ENCODE results near the gene PDGFA. TPM values are rescaled to one million over a fixed set of nuclear protein-coding genes. Genes with fewer than 3 reads are reported as not detected.

Gene PDGFA
- total RNA-seq, 1 donor from 2014 or later, result 0.85 TPM

DNA sequence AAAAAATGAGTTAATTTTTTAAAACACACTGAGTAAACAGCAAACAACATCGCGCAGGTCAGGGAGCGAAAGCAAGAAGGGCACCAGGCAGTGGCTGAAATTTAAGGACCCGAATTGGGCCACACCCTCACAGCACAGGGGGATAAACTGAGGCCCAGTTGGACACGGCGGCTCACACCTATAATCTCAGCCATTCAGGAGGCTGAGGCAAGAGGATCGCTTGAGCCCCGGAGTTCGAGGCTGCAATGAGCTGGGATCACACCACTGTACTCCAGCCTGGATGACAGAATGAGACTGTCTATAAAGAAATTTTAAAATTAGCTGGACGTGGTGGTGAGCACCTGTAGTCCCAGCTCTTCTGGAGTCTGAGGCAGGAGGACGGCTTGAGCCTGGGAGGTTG is 69.6 kb downstream of the PDGFA start:
- H3K27ac Mint-ChIP-seq (ENCODE audit: unreplicated experiment), result no peak overlapping the region
- H3K4me3 Mint-ChIP-seq (ENCODE audit: unreplicated experiment), result no peak overlapping the region
- no peaks in the 10 kb centered on the region for H3K36me3 Mint-ChIP-seq (ENCODE audit: low read depth, unreplicated experiment)
- no peak for DNase-seq (ENCODE audit: low spot score)
- H3K4me1 Mint-ChIP-seq (ENCODE audit: unreplicated experiment), result no peaks in the 10 kb centered on the region
- no peaks in the 10 kb centered on the region for H3K9me3 Mint-ChIP-seq (ENCODE audit: unreplicated experiment)
- TF ChIP-seq, protein P1, sequence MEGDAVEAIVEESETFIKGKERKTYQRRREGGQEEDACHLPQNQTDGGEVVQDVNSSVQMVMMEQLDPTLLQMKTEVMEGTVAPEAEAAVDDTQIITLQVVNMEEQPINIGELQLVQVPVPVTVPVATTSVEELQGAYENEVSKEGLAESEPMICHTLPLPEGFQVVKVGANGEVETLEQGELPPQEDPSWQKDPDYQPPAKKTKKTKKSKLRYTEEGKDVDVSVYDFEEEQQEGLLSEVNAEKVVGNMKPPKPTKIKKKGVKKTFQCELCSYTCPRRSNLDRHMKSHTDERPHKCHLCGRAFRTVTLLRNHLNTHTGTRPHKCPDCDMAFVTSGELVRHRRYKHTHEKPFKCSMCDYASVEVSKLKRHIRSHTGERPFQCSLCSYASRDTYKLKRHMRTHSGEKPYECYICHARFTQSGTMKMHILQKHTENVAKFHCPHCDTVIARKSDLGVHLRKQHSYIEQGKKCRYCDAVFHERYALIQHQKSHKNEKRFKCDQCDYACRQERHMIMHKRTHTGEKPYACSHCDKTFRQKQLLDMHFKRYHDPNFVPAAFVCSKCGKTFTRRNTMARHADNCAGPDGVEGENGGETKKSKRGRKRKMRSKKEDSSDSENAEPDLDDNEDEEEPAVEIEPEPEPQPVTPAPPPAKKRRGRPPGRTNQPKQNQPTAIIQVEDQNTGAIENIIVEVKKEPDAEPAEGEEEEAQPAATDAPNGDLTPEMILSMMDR (IDR thresholded peaks at IDR 0.05; ENCODE audit: unreplicated experiment), result no peak
- H3K27me3 Mint-ChIP-seq (ENCODE audit: unreplicated experiment), result peaks cover 15% of the 10 kb centered on the region

DNA sequence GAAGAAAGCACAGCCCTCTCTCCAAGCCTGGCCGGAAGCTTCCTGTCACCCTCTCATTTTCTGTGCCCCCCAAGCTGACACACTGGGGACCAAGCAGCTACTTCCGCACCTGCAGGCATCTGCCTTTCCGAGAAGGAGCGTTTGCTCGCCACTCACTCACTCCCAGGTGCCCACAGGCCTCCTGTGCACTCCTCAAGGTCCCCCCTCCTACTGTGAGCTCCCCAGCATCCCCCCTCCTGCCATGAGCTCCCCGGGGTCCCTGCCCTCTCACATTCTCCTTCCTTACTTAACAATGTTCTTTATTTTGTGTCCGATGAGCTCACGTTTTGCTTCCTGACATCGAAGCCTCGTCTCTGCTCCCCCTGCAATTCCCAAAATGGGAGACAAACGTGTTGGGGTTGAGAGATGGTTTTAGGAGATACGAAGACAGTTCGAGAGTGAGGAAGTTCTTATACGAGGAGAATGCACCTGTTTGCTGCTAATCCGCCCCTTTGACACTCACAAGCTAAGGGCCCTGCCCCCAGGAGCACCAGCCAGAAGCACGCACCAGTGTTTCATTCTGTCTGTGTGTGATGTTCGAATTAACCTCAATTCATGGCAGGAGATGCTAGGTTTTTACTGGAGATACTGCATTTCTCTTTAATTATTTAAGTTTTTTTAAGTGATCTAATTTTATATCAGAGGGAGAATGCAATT is 70.2 kb downstream of the PDGFA start:
- DNase-seq (ENCODE audit: low spot score), result no peak
- Mint-ChIP-seq H3K4me1 (ENCODE audit: unreplicated experiment) (no peaks in the 10 kb centered on the region), H3K9me3 (ENCODE audit: unreplicated experiment) (no peaks in the 10 kb centered on the region), H3K27ac (ENCODE audit: unreplicated experiment) (no peak overlapping the region), H3K27me3 (ENCODE audit: unreplicated experiment) (peaks cover 15% of the 10 kb centered on the region), H3K36me3 (ENCODE audit: low read depth, unreplicated experiment) (no peaks in the 10 kb centered on the region), H3K4me3 (ENCODE audit: unreplicated experiment) (no peak overlapping the region)
- TF ChIP-seq, protein P1 (IDR thresholded peaks at IDR 0.05; ENCODE audit: unreplicated experiment), result no peak

DNA sequence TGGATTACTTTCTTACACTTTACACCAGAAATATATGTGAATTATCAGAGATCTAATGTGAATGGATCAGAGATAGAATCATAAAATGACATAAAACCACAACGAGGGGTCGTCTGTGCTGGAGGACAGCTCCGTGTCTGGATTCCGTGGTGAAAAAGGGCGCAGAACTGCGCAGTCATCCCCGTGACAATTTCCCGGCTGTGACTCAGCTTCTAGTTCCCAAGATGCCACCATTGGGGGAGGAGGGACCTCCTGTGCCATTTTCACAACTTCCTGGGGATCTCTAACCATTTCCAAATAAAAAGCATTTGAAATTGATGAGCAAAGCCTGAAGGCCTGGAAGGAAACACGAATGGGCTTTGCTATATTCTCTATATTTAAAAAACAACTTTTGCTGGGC is 72.1 kb downstream of the PDGFA start:
- Mint-ChIP-seq H3K27ac (ENCODE audit: unreplicated experiment) (no peak overlapping the region), H3K4me3 (ENCODE audit: unreplicated experiment) (no peak overlapping the region), H3K36me3 (ENCODE audit: low read depth, unreplicated experiment) (no peaks in the 10 kb centered on the region), H3K9me3 (ENCODE audit: unreplicated experiment) (no peaks in the 10 kb centered on the region), H3K27me3 (ENCODE audit: unreplicated experiment) (peaks cover 13% of the 10 kb centered on the region), H3K4me1 (ENCODE audit: unreplicated experiment) (no peaks in the 10 kb centered on the region)
- DNase-seq (ENCODE audit: low spot score), result no peak
- TF ChIP-seq, protein P1 (IDR thresholded peaks at IDR 0.05; ENCODE audit: unreplicated experiment), result no peak

Other genes starting within 250 kb of the PDGFA start
- gene FOXL3, start 229.7 kb downstream of the PDGFA start, total RNA-seq (ENCODE audit: unreplicated experiment), result not detected
- 30.7 TPM for gene DNAAF5, start 206.9 kb upstream of the PDGFA start, total RNA-seq (ENCODE audit: unreplicated experiment)
- gene PRKAR1B, start 207.4 kb upstream of the PDGFA start, total RNA-seq (ENCODE audit: unreplicated experiment), result 21.7 TPM

Measured in endothelial cell (in vitro differentiated cells).